H1 (cell line): ENCODE data around the gene COPA. TPM values are rescaled to one million over a fixed set of nuclear protein-coding genes. Genes with fewer than 3 reads are reported as not detected.

Source experiments
- TAF7 ChIP-seq: optimal IDR thresholded peaks from 2 replicates; pipeline ENCODE3; 2011; ENCODE audit warnings: low read depth, mild to moderate bottlenecking, inconsistent platforms, low read length, moderate library complexity, borderline replicate concordance
- TEAD4 ChIP-seq: IDR thresholded peaks from 2 replicates; pipeline ENCODE4 v1.6.1; 2012; ENCODE audit warnings: low read depth, low read length, inconsistent platforms, mixed read lengths
- polyA plus RNA-seq, 7 experiments: library from polyadenylated mRNA; depleted of rRNA in 3 of 7; stranded (reverse) in 5 of 7; unstranded in 2 of 7; fragments of >200 nt in 5 of 7; fragments of 200-250 nt in 2 of 7; gene quantifications; 1 replicate in 5 of 7; 2 replicates in 1 of 7; 4 replicates in 1 of 7; pipeline versions ENCODE4 v1.2.1 to v1.2.3, GENCODE V29; 2011 to 2013; ENCODE audit warnings: missing spikeins in 2 of 7, mixed read lengths in 2 of 7
- total RNA-seq: library from RNA; stranded (reverse); fragmentation: NEBNext Ultra II Directional; extraction: Animal tissue kit (Norgen Biotek cat#: 25700); gene quantifications from 2 replicates; pipeline ENCODE4 v1.2.1, GENCODE V29; 2021

The COPA gene
- total and polyA plus RNA-seq, 2 of the 8 experiments (the other 6 are each of a cell fraction or from before 2014, with no cell fraction given), result 78.2 to 115 TPM

DNA sequence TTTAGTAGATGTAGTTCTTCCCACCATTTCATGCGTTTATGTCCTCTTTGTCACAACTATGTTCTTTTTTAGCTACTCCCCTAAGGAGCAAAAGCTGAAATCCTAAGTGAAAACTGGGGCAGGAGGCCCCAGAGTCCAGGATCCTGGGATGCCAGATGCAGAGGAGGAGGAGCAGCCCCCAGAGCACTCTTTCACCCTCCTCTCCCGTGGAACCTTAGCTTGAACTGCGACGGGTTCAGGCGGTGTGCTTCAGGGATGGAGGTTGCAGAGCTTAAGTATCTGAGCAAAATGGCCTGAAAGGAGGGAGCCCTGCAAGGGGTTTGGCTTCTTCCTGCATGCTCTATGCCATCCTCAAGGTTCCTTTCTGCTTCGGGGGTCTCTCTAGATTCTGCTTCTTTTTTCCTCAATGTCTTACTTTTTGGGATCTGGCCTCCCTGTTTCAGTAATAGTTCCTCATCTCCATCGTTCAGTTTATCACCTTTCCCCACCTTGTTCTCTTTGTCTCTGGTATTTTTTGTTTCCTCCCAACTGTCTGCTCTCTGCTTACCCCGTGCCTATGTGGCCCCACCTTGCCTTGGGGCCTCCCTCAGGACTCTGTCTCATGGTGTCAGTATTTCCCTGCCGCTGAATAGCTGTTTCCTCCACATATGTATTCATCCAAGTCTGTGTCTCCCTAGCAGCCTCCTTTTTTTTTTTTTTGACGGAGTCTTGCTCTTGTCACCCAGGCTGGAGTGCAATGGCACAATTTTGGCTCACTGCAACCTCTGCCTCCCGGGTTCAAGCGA is 21.1 kb upstream of the COPA start (continued):
- no peak for TF ChIP-seq TAF7
- TF ChIP-seq TEAD4, result no peak
